ENCODE data around the gene C16orf95.

Gene C16orf95

GRCh38 chr16:87254296-87254695, 62.9 kb downstream of the C16orf95 start:
- Mint-ChIP-seq H3K36me3 (ENCODE audit: low read depth) (no peaks in the 10 kb centered on the region), H3K27me3 (no peaks in the 10 kb centered on the region)

GRCh38 chr16:87253536-87253935, 63.7 kb downstream of the C16orf95 start:
- Mint-ChIP-seq H3K4me1 (peaks cover 12% of the 10 kb centered on the region), H3K27me3 (no peaks in the 10 kb centered on the region), H3K27ac (no peak overlapping the region), H3K36me3 (ENCODE audit: low read depth) (no peaks in the 10 kb centered on the region), H3K4me3 (no peak overlapping the region), H3K9me3 (no peaks in the 10 kb centered on the region)
- ATAC-seq (no peak), DNase-seq (no peak)

More at GRCh38 chr16:87254296-87254695, 62.9 kb downstream of the C16orf95 start:
- H3K27ac Mint-ChIP-seq: no peak overlapping the region
- ATAC-seq (no peak), DNase-seq (no peak)
- peaks cover 5% of the 10 kb centered on the region for H3K4me1 Mint-ChIP-seq
- no peak overlapping the region for H3K4me3 Mint-ChIP-seq
- no peaks in the 10 kb centered on the region for H3K9me3 Mint-ChIP-seq

Data from activated naive CD8-positive, alpha-beta T cell treated with anti-CD3 and anti-CD28 coated beads, Interleukin-2, amount 50 U/mL, for 24 hours (primary cell).